Activated naive CD4-positive, alpha-beta T cell treated with anti-CD3 and anti-CD28 coated beads for 36 hours (primary cell): ENCODE data around the gene TNFSF8. TPM values are rescaled to one million over a fixed set of nuclear protein-coding genes. Genes with fewer than 3 reads are reported as not detected.

Experiments
- CTCF ChIA-PET: fragments of 350-600 bp; sonication (Branson Sonifier 250); formaldehyde crosslinking; loops from one replicate; lab custom pipeline; 2021; ENCODE audit warnings: antibody characterized with exemption; lab: Charles Lee
- DNase-seq: peaks from one replicate; pipeline ENCODE4 v3.0.0-alpha.2; 2020
- H3K27ac Mint-ChIP-seq: one replicate; pipeline ENCODE4 v1.8.0; 2021; ENCODE audit warnings: mild to moderate bottlenecking, mixed read lengths
- H3K27me3 Mint-ChIP-seq: one replicate; pipeline ENCODE4 v1.8.0; 2021; ENCODE audit warnings: low read depth, mixed read lengths
- H3K36me3 Mint-ChIP-seq: one replicate; pipeline ENCODE4 v1.8.0; 2021; ENCODE audit warnings: low read depth, mixed read lengths
- H3K4me1 Mint-ChIP-seq: one replicate; pipeline ENCODE4 v1.8.0; 2021; ENCODE audit warnings: low read depth, mixed read lengths
- H3K4me3 Mint-ChIP-seq: one replicate; pipeline ENCODE4 v1.8.0; 2021; ENCODE audit warnings: mild to moderate bottlenecking, moderate library complexity, mixed read lengths
- H3K9me3 Mint-ChIP-seq: one replicate; pipeline ENCODE4 v1.8.0; 2021; ENCODE audit warnings: mixed read lengths
- intact Hi-C: fragments of 100-400 bp; cut with micrococcal nuclease; formaldehyde crosslinking; loops from one replicate; pipeline ENCODE4 v1.15.1; 2023
- total RNA-seq, 2 experiments: library from RNA; stranded (reverse); gene quantifications; one replicate each; pipeline ENCODE4 v1.2.3, GENCODE V29; 2021

The TNFSF8 gene
- total RNA-seq, 2 experiments from 2014 or later = 25.9 to 26.4 TPM

DNA sequence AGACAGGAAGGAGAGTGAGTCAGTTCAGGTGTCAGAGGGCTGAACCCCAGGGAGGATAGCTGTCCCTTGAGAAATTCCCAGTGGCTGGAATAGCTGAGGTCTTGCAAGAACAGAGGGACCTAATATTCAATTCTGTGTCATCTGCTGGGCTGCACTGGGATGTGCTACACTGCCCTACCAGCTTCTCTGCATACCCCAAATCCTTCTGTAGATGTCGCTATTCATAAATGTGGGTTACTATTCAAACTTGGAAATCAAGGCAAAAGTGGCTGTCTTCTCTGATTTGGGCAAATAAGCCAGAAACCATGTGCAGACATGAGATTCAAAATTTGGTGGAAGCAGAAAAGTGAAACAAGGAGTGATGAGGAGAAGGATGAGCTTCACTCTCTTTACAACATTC, 16.3 kb downstream of the TNFSF8 start:
- H3K4me1 Mint-ChIP-seq = peaks cover 74% of the 10 kb centered on the region
- H3K36me3 Mint-ChIP-seq = peaks cover 66% of the 10 kb centered on the region
- H3K27me3 Mint-ChIP-seq = no peaks in the 10 kb centered on the region
- CTCF ChIA-PET = interaction anchor here (0.6 to 1.6 kb wide), 6 partner anchors 9 to 233 kb away, joined by 3 to 9 read pairs (median 4); partner anchors contain the start of gene TEX48
- peak overlapping the region; percentile 21 for H3K27ac Mint-ChIP-seq
- no peak overlapping the region for H3K4me3 Mint-ChIP-seq
- DNase-seq = no peak
- intact Hi-C loops = no loop called here
- H3K9me3 Mint-ChIP-seq = no peaks in the 10 kb centered on the region

DNA sequence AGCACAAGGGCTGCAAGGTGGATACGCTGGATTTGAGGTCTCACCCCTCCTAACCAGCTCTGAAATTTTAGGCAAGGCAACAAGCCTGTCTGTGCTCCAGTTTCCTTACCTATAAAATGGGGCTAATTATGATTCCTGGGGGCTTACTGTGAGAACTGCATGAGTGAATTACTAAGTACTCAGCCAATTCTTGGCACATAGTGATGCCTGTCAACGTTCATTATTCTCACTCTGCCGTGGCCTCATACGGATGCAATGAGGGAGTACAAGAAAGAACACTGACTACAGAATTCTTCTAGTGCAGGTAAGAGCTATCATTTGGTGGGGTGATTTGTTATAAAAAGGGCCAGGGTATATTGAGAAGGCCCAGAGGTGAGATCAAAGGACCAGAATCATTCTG, 16.7 kb downstream of the TNFSF8 start:
- intact Hi-C loops = no loop called here

DNA sequence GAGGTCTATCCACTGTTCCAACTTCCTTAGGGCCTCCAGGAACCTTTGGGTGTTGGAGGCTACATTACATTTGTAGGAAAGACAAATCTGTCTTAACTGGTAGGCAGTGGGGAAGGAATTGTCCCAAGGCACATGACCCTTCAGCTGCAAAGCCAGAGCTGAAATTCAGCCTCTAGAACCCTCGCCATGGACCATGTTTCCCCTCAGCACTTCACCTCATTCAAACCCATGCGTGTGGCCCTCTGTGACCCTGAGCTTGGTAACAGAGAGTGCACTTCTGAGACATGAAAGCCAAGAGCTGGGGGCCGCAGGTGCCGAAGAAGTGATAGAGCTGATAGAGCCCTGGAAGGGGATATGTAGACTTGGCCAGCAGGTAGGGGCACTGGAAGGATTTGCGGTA, 17.2 kb downstream of the TNFSF8 start:
- Mint-ChIP-seq H3K4me3 (no peak overlapping the region), H3K27ac (no peak overlapping the region), H3K36me3 (peaks cover 66% of the 10 kb centered on the region)

More for the DNA sequence above, 16.7 kb downstream of the TNFSF8 start:
- no peaks in the 10 kb centered on the region for H3K27me3 Mint-ChIP-seq
- DNase-seq = no peak
- no peaks in the 10 kb centered on the region for H3K9me3 Mint-ChIP-seq
- no peak overlapping the region for H3K4me3 Mint-ChIP-seq
- H3K36me3 Mint-ChIP-seq = peaks cover 67% of the 10 kb centered on the region
- no peak overlapping the region for H3K27ac Mint-ChIP-seq
- CTCF ChIA-PET = interaction anchor here (0.6 to 1.6 kb wide), 6 partner anchors 9 to 232 kb away, joined by 3 to 9 read pairs (median 4); partner anchors contain the start of gene TEX48
- H3K4me1 Mint-ChIP-seq = peaks cover 76% of the 10 kb centered on the region

DNA sequence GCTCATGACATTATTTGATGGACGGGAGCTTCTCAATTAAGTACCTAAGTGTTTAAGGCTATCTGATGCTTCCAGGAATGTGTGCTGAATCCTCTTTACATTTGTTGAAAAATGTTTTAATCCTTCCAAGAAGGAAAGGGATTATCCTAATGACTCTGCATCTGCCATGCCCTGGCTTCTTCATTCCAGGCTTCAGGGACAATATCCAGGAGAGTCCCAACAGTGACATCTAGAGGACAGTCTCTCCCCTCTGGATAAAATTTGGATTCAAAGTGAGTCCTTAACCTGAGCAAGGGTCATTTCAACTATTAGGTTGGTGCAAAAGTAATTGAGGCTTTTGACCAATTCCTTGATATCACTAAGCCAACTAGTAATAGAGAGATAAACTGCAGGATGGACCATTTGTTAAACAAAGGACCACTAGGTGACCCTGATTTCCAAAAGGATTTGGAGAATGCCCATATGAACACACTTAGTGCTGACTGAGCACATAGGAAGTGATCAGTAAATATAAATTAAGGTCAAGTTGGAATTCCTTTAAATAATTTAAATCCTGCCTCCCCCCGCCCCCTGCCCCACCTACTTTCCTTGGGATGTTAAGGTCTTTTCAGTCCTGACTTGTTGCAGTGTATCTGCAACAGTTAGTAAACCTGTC, 19.1 kb downstream of the TNFSF8 start:
- Mint-ChIP-seq H3K4me1 (peaks cover 81% of the 10 kb centered on the region), H3K9me3 (no peaks in the 10 kb centered on the region), H3K27ac (peak overlapping the region; percentile 8), H3K4me3 (no peak overlapping the region), H3K27me3 (no peaks in the 10 kb centered on the region), H3K36me3 (peaks cover 62% of the 10 kb centered on the region)
- DNase-seq = no peak
- CTCF ChIA-PET = interaction anchor here (0.7 to 6.6 kb wide), 16 partner anchors 10 to 248 kb away, joined by 3 to 155 read pairs (median 5); partner anchors contain the start of genes TEX48, TNFSF15 and TNFSF8
- intact Hi-C loops = loop anchor here (1.0 kb wide), 1 partner anchor 17 kb away; no protein-coding TSS in a partner anchor

More for the DNA sequence above, 17.2 kb downstream of the TNFSF8 start:
- CTCF ChIA-PET = interaction anchor here (0.6 to 1.6 kb wide), 7 partner anchors 8 to 232 kb away, joined by 3 to 9 read pairs (median 4); partner anchors contain the start of gene TEX48
- intact Hi-C loops = no loop called here
- Mint-ChIP-seq H3K9me3 (no peaks in the 10 kb centered on the region), H3K4me1 (peaks cover 80% of the 10 kb centered on the region), H3K27me3 (no peaks in the 10 kb centered on the region)
- DNase-seq = no peak

GRCh38 chr9:114910541-114910940, 19.9 kb downstream of the TNFSF8 start:
- DNase-seq = no peak
- CTCF ChIA-PET = interaction anchor here (0.7 to 6.6 kb wide), 20 partner anchors 10 to 247 kb away, joined by 3 to 155 read pairs (median 5); partner anchors contain the start of genes TEX48, TNFSF15 and TNFSF8
- intact Hi-C loops = no loop called here

DNA sequence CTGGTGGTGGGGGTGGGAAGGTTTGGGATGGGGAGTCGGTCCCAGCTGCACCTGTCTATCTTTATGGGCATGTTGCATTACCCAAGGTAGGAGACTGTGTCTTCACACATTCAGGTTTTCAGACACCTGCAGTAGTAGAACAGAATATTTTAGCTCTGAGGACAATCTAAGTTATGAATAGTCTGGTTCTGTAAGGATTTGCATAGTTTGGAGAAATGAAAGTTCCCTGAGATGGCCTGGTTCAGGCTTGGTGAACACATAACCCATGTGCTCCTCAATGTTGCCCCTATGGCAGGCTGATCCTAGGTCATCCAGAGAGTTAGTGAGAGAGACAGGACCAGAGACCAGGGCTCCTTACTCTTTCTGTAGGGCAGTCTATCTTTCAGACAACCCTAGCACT, 20.7 kb downstream of the TNFSF8 start:
- H3K9me3 Mint-ChIP-seq = no peaks in the 10 kb centered on the region
- H3K4me1 Mint-ChIP-seq = peaks cover 70% of the 10 kb centered on the region
- CTCF ChIA-PET = interaction anchor here (0.7 to 6.6 kb wide), 20 partner anchors 7 to 570 kb away, joined by 3 to 155 read pairs (median 5); partner anchors contain the start of genes TEX48 and TNFSF8
- peaks cover 53% of the 10 kb centered on the region for H3K36me3 Mint-ChIP-seq
- DNase-seq = no peak
- intact Hi-C loops = loop anchor here (2.0 to 10.0 kb wide), 4 partner anchors 13 to 615 kb away; no protein-coding TSS in a partner anchor
- H3K27ac Mint-ChIP-seq = peak overlapping the region; percentile 98
- H3K27me3 Mint-ChIP-seq = no peaks in the 10 kb centered on the region
- H3K4me3 Mint-ChIP-seq = no peak overlapping the region

More at GRCh38 chr9:114910541-114910940, 19.9 kb downstream of the TNFSF8 start:
- Mint-ChIP-seq H3K4me3 (no peak overlapping the region), H3K36me3 (peaks cover 58% of the 10 kb centered on the region), H3K27ac (peak overlapping the region; percentile 98), H3K4me1 (peaks cover 77% of the 10 kb centered on the region), H3K9me3 (no peaks in the 10 kb centered on the region), H3K27me3 (no peaks in the 10 kb centered on the region)

DNA sequence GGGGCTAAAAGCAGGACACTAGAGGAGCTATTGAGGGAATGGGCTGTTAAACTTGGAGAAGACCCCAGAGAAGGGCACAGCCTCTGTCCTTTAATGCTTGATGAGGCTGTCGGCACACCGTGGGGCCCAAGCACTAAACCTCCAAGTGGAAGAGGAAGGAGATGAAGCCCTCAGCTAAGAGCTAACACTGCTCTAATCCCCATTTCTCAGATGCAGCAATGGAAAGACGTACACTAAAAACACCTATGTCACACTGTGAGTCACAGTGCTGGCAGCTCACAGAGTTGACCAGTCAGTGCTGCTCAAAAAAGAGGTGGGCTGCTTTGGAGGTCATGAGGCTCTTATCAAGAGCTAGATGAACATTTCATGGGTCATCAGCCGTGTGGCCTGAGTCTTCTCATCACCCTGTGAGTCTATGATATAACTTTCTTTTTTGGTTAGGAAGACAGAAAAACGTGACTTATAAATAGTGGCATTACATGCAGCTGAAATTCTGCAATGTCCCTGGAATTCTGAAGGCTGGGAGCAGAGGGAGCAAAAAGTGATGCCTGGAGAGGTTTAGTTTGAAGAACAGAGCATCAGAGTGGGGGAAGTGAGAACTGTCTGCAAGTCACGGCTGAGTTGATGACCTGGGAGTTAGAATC, 21.5 kb downstream of the TNFSF8 start:
- CTCF ChIA-PET = interaction anchor here (0.6 to 6.6 kb wide), 24 partner anchors 8 to 282 kb away, joined by 3 to 155 read pairs (median 4); partner anchors contain the start of genes TEX48 and TNFSF8
- intact Hi-C loops = loop anchor here (1.0 to 10.0 kb wide), 8 partner anchors 10 to 616 kb away; no protein-coding TSS in a partner anchor
- H3K36me3 Mint-ChIP-seq = peaks cover 58% of the 10 kb centered on the region
- peak; percentile 64 for DNase-seq
- H3K27ac Mint-ChIP-seq = peak overlapping the region; percentile 98
- no peaks in the 10 kb centered on the region for H3K27me3 Mint-ChIP-seq
- H3K9me3 Mint-ChIP-seq = no peaks in the 10 kb centered on the region
- H3K4me1 Mint-ChIP-seq = peaks cover 63% of the 10 kb centered on the region
- peak overlapping the region; percentile 28 for H3K4me3 Mint-ChIP-seq

DNA sequence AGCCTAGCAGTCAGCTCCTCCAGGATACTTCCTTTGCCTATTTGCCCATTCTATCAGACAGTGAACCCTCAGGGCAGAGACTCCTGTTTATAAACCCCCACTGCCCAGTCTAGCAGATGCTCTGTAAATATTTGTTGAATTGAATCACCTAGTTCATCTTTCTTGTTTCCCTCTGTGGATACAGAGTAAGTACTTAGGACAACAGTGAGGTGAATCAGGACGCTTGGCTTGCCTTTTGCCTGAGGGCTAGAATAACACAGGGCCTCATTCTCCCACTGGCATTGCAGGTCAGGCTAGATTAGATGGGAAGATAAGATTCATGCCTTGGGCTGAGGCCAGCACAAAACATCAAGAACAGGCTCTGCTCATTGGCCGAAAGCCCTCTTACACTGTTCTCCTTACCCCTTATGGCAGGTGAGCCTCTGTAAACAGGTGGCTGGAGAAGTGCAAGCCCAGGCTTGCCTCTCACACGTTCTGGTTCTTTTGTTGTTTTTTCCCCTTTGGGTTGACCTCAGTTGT, 22.2 kb downstream of the TNFSF8 start:
- intact Hi-C loops = loop anchor here (1.0 to 10.0 kb wide), 8 partner anchors 9 to 617 kb away; no protein-coding TSS in a partner anchor
- peak; percentile 59 for DNase-seq
- peaks cover 58% of the 10 kb centered on the region for H3K4me1 Mint-ChIP-seq
- peak overlapping the region; percentile 98 for H3K27ac Mint-ChIP-seq
- H3K4me3 Mint-ChIP-seq = peak overlapping the region; percentile 26
- no peaks in the 10 kb centered on the region for H3K9me3 Mint-ChIP-seq
- CTCF ChIA-PET = interaction anchor here (0.7 to 6.6 kb wide), 27 partner anchors 9 to 283 kb away, joined by 3 to 155 read pairs (median 5); partner anchors contain the start of genes TEX48 and TNFSF8
- H3K27me3 Mint-ChIP-seq = no peaks in the 10 kb centered on the region
- peaks cover 62% of the 10 kb centered on the region for H3K36me3 Mint-ChIP-seq

DNA sequence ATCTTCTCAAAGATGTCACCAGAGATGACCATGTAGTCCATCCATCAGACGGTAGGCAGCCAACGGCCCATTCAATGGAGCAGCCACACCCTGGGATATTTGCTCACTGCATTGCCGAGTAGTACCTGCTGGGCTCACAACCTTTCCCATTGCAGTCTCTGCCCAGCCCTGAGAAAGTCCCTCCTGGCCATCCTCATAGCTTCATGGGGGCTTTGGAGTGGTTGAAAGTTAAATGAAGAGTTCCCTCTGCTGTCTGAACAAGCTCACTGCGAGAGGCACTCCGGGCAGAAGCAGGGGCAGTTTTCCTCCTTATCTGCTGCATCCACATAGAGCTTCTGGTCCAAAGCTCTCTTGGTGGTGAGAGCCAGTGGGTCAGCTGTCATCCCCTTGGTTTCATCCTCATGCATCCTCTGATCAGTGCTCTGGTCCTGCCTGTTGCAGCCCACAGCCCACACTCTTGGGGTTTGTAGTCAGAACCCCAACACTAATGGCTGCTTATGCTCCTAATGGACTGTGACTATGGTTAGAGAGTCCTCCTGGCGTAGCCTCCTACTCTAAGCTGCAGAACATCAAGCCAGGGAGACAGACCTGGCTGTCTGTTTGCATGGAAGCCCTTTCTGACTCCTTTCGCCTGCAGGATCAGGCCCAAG, 23.3 kb downstream of the TNFSF8 start:
- peak; percentile 46 for DNase-seq
- Mint-ChIP-seq H3K9me3 (no peaks in the 10 kb centered on the region), H3K36me3 (peaks cover 66% of the 10 kb centered on the region), H3K27me3 (no peaks in the 10 kb centered on the region), H3K27ac (peak overlapping the region; percentile 98), H3K4me3 (no peak overlapping the region), H3K4me1 (peaks cover 54% of the 10 kb centered on the region)
- intact Hi-C loops = loop anchor here (1.0 to 10.0 kb wide), 4 partner anchors 168 to 618 kb away; partner anchors contain the start of gene TEX48
- CTCF ChIA-PET = interaction anchor here (0.5 to 6.6 kb wide), 46 partner anchors 8 to 283 kb away, joined by 3 to 155 read pairs (median 4); partner anchors contain the start of genes TEX48, TNFSF15 and TNFSF8

DNA sequence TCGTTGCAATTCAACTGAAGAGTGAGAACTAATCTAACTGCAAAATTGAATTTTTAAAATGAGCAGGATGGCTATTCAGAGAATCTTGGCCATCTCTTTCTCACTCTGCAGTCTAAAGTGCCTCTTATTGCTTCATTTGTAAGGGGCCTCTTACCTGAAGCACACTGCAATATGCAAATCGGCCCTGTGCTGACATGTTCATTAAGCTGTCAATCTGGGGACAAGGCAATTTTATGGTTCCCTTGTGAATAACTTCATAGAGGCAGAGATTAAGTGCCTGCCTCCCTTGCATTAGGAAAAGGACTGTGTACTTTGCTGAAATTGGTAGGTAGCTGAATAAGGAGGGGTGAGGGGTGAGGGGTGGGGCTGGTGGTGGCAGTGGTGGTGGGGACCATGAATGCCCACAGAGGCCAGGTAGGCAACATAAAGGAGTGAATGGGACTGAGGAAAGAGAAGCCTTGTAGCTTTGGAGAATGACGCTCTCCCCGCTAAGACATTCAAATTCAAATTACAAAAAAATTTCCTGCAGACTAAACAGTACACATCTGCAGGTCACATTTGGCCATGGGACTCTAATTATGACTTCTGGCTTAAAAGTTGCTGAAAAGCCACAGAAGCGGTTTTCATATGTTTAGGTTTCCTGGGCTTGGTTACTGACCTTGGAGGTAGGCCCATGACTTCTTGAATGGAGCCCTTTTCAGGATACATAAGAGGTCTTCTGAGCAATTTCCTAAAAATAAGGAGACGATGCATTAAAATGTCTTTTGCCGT, 25.0 kb downstream of the TNFSF8 start:
- H3K4me3 Mint-ChIP-seq = no peak overlapping the region
- no peaks in the 10 kb centered on the region for H3K27me3 Mint-ChIP-seq
- H3K9me3 Mint-ChIP-seq = no peaks in the 10 kb centered on the region
- no peak overlapping the region for H3K27ac Mint-ChIP-seq
- no peak for DNase-seq
- H3K4me1 Mint-ChIP-seq = peaks cover 42% of the 10 kb centered on the region
- intact Hi-C loops = loop anchor here (10.0 kb wide), 2 partner anchors 311 to 619 kb away; no protein-coding TSS in a partner anchor
- H3K36me3 Mint-ChIP-seq = peaks cover 79% of the 10 kb centered on the region
- CTCF ChIA-PET = interaction anchor here (0.5 to 6.6 kb wide), 9 partner anchors 8 to 224 kb away, joined by 3 to 155 read pairs (median 15); partner anchors contain the start of genes TEX48 and TNFSF8
